A549 (cell line): ENCODE results near the gene HOXB8. TPM values are rescaled to one million over a fixed set of nuclear protein-coding genes. Genes with fewer than 3 reads are reported as not detected.

Source experiments
- ATAC-seq, 2 experiments: fragments of 200-7000 bp in 1 of 2; fragments of >200 bp in 1 of 2; cut with Nextera tagmentation in 1 of 2; cut with Tn5 transposase in 1 of 2; 3 replicates each; pipeline versions ENCODE4 v1.8.0 to v1.9.1; 2018 to 2020; ENCODE audit warnings: mild to moderate bottlenecking in 1 of 2, moderate library complexity in 1 of 2
- CTCF ChIA-PET: fragments of 300-600 bp; sonication (Branson Sonifier 250); formaldehyde crosslinking; extraction: SDS; loops from one replicate; lab custom pipeline; 2021; ENCODE audit warnings: antibody characterized with exemption, inconsistent platforms; lab: Yijun Ruan, JAX
- POLR2A ChIA-PET: fragments of 350-600 bp; formaldehyde crosslinking; extraction: SDS; loops from one replicate; lab custom pipeline; 2021; ENCODE audit warnings: antibody characterized with exemption, inconsistent platforms; lab: Yijun Ruan, JAX
- DNase-seq, 2 experiments: peaks; one replicate each; pipeline versions ENCODE4 v3.0.0 to v3.0.0-alpha.2; 2011 to 2016; ENCODE audit warnings: low read depth in 1 of 2, low spot score in 1 of 2
- FAIRE-seq: peaks from 2 replicates; lab custom pipeline; 2011; peaks lifted over from hg19 to GRCh38; lab: Jason Lieb, UNC
- H3K27ac ChIP-seq, 2 experiments: fragments of >200 bp; sonication (Bioruptor Twin); formaldehyde crosslinking; 3 replicates each; pipeline ENCODE4 v1.5.1; 2016 to 2017
- H3K4me1 ChIP-seq: fragments of >200 bp; sonication (Bioruptor Twin); formaldehyde crosslinking; 3 replicates; pipeline ENCODE4 v1.6.1; 2016
- H3K4me2 ChIP-seq: fragments of >200 bp; sonication (Bioruptor Twin); formaldehyde crosslinking; 3 replicates; pipeline ENCODE4 v1.6.1; 2016
- H3K4me3 ChIP-seq: fragments of >200 bp; sonication (Bioruptor Twin); formaldehyde crosslinking; 3 replicates; pipeline ENCODE4 v1.5.1; 2016
- H3K9me3 ChIP-seq: fragments of >200 bp; sonication (Bioruptor Twin); formaldehyde crosslinking; 3 replicates; pipeline ENCODE4 v1.6.1; 2016
- BCL3 ChIP-seq: fragments of >200 bp; sonication (Bioruptor Twin); formaldehyde crosslinking; IDR thresholded peaks from 3 replicates; pipeline ENCODE4 v1.6.1; 2016
- CHD2 ChIP-seq: fragments of 150-350 bp; IDR thresholded peaks from 2 replicates; pipeline ENCODE4 v1.6.1; 2014; ENCODE audit warnings: low read length; ENCODE audit not compliant: partially characterized antibody
- CTCF ChIP-seq: fragments of >200 bp; sonication (Bioruptor Twin); formaldehyde crosslinking; IDR thresholded peaks from 3 replicates; pipeline ENCODE4 v1.5.1; 2016
- GATA3 ChIP-seq: IDR thresholded peaks from 2 replicates; pipeline ENCODE4 v1.6.1; 2012; ENCODE audit warnings: borderline replicate concordance
- HMGXB4 ChIP-seq: fragments of 250-450 bp; sonication (Bioruptor Pico); IDR thresholded peaks from 2 replicates; pipeline ENCODE4 v1.5.0; 2021; ENCODE audit warnings: mild to moderate bottlenecking, moderate library complexity, borderline replicate concordance
- HOXA7 ChIP-seq: fragments of 250-450 bp; sonication (Bioruptor Pico); IDR thresholded peaks from 2 replicates; pipeline ENCODE4 v1.5.0; 2020; ENCODE audit warnings: mild to moderate bottlenecking, moderate library complexity
- JUNB ChIP-seq: fragments of >200 bp; sonication (Bioruptor Twin); formaldehyde crosslinking; IDR thresholded peaks from 2 replicates; pipeline ENCODE4 v1.6.1; 2016
- NFE2L2 ChIP-seq: fragments of 150-350 bp; conservative IDR thresholded peaks from 2 replicates; pipeline ENCODE4 v1.6.1; 2014; ENCODE audit warnings: low read length
- NR3C1 ChIP-seq: fragments of >200 bp; sonication (Bioruptor Twin); formaldehyde crosslinking; IDR thresholded peaks from 3 replicates; pipeline ENCODE4 v1.6.1; 2017
- PBX3 ChIP-seq: IDR thresholded peaks from 2 replicates; pipeline ENCODE4 v1.6.1; 2012
- REST ChIP-seq: fragments of 200-600 bp; sonication (generic); IDR thresholded peaks from 2 replicates; pipeline ENCODE4 v1.6.1; 2016; ENCODE audit warnings: antibody characterized with exemption, mild to moderate bottlenecking, moderate library complexity
- RNF2 ChIP-seq: fragments of 200-600 bp; sonication (generic); IDR thresholded peaks from 2 replicates; pipeline ENCODE4 v1.6.1; 2016; ENCODE audit warnings: low read depth, mild to moderate bottlenecking, antibody characterized with exemption, moderate library complexity, borderline replicate concordance
- TFCP2L1 ChIP-seq: fragments of 250-450 bp; sonication (Bioruptor Pico); IDR thresholded peaks from 2 replicates; pipeline ENCODE4 v1.5.0; 2021; ENCODE audit warnings: mild to moderate bottlenecking
- ZC3H11A ChIP-seq: fragments of 450-650 bp; IDR thresholded peaks from 2 replicates; pipeline ENCODE4 v1.6.1; 2014; ENCODE audit warnings: antibody characterized with exemption, mild to moderate bottlenecking
- ZNF302 ChIP-seq: fragments of 250-450 bp; sonication (Bioruptor Pico); IDR thresholded peaks from 2 replicates; pipeline ENCODE4 v1.9.0; 2021; ENCODE audit warnings: inconsistent platforms, mild to moderate bottlenecking, moderate library complexity
- WGBS: methylation state at CpG from one replicate; pipeline ENCODE4 v1.1.6; 2017; ENCODE audit errors: missing lambda C conversion rate; 5-methylcytosine and 5-hydroxymethylcytosine counted together
- polyA plus RNA-seq, 4 experiments: library from polyadenylated mRNA; depleted of rRNA in 3 of 4; stranded (reverse); fragments of >200 nt; fragmentation: RNase III in 1 of 4; extraction: RNeasy Plus Mini Kit Qiagen cat#74134 plus additional on column Dnase treatment in 1 of 4; gene quantifications; 2 replicates in 3 of 4; 3 replicates in 1 of 4; pipeline ENCODE4 v1.2.3, GENCODE V29; 2011 to 2017
- TF ChIP-seq, protein P1 (sequence below): fragments of >200 bp; sonication (Bioruptor Twin); formaldehyde crosslinking; IDR thresholded peaks from 2 replicates; pipeline ENCODE4 v1.6.1; 2016

HOXB8 gene
- polyA plus RNA-seq, 2 of the 4 experiments (the other 2 are of a cell fraction) = 5.8 to 11.1 TPM

DNA sequence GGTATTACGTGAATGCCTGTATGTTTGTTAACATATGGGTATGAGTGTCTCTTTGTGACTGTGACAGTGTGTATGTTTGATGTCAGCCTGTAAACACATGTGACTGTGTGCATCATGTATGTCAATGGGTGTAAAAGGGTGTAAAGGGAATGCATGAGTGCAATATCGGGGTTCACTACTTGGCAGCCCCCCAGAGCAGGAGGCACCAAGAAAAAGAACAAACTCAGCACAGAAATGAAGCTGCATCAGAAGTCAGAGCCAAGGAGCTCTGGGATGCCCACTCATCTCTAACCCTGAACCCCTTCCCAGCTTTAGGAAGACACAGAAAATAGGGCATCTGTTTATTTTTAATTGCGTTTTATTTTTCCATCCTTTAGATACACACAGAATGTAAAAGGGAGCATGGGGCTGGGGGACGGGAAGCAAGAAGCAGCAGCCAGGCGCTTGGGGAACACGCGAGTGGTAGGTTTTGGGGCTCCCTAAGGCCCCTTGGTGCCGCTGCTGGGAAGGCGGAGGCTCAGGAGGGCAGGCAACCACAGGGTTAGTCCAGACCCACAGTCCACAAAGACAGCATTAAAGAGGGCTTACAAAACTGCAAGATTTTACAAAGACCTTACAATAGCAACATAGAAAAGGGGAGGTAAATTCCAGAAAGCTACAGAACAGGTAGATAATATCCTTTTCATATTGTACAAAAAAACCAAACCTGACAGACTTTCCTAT lies 8.0 kb downstream of the HOXB8 start:
- ChIA-PET POLR2A (no interaction called here), CTCF (interaction anchor here (1.0 to 4.4 kb wide), 6 partner anchors 30 to 433 kb away, joined by 3 to 22 read pairs (median 4); no protein-coding TSS in a partner anchor)
- Histone ChIP-seq H3K4me1 (peaks cover 18% of the 10 kb centered on the region), H3K4me3 (no peak overlapping the region), H3K27ac (no peak overlapping the region), H3K4me2 (no peak overlapping the region), H3K9me3 (no peaks in the 10 kb centered on the region)
- DNase-seq (no peak), ATAC-seq (no peak), FAIRE-seq (no peak)
- no peak for TF ChIP-seq BCL3
- no peak for TF ChIP-seq ZC3H11A
- TF ChIP-seq REST = no peak
- no peak for TF ChIP-seq GATA3
- no peak for TF ChIP-seq HOXA7
- TF ChIP-seq HMGXB4 (CRISPR knock-in tag) = no peak
- TF ChIP-seq, protein P1, sequence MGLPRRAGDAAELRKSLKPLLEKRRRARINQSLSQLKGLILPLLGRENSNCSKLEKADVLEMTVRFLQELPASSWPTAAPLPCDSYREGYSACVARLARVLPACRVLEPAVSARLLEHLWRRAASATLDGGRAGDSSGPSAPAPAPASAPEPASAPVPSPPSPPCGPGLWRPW = no peak
- no peak for TF ChIP-seq PBX3
- no peak for TF ChIP-seq CTCF
- WGBS = 92% methylated on average over 9 of the region's 9 CpGs

- WGBS = 93% methylated on average over 41 of the region's 41 CpGs
- peak overlapping the region in 1 of 2 experiments; percentile 95; a peak in 1 of 6 replicates for H3K27ac ChIP-seq
- peaks cover 23% of the 10 kb centered on the region for H3K4me1 ChIP-seq
- H3K4me3 ChIP-seq = no peak overlapping the region
- FAIRE-seq = peak; percentile 43
- ATAC-seq = no peak
- H3K9me3 ChIP-seq = no peaks in the 10 kb centered on the region
- CTCF ChIA-PET = interaction anchor here (0.9 to 4.4 kb wide), 6 partner anchors 31 to 579 kb away, joined by 3 to 22 read pairs (median 4); no protein-coding TSS in a partner anchor
- H3K4me2 ChIP-seq = no peak overlapping the region
- DNase-seq = no peak
- POLR2A ChIA-PET = no interaction called here
- TF ChIP-seq RNF2 (no peak), ZNF302 (no peak), BCL3 (no peak), NR3C1 (no peak), JUNB (no peak), CHD2 (no peak), NFE2L2 (no peak), TFCP2L1 (CRISPR knock-in tag) (no peak), REST (no peak)
Measured at GRCh38 chr17:48605991-48606891, 8.9 kb downstream of the HOXB8 start.
